Activated T-cell treated with anti-CD3 and anti-CD28 coated beads, Interleukin-2, amount 50 U/mL, for 24 hours (primary cell): ENCODE data around the gene ZRANB1.

ENCODE experiments used
- DNase-seq: peaks from one replicate; pipeline ENCODE4 v3.0.0-alpha.2; 2020
- H3K27ac Mint-ChIP-seq: 2 replicates; pipeline ENCODE4 v1.8.0; 2020; ENCODE audit warnings: mild to moderate bottlenecking, mixed read lengths
- H3K27me3 Mint-ChIP-seq: 2 replicates; pipeline ENCODE4 v1.8.0; 2020; ENCODE audit warnings: mixed read lengths
- H3K36me3 Mint-ChIP-seq: 2 replicates; pipeline ENCODE4 v1.8.0; 2020; ENCODE audit warnings: low read depth, mixed read lengths
- H3K4me1 Mint-ChIP-seq: 2 replicates; pipeline ENCODE4 v1.8.0; 2020; ENCODE audit warnings: low read depth, mixed read lengths
- H3K4me3 Mint-ChIP-seq: 2 replicates; pipeline ENCODE4 v1.8.0; 2020; ENCODE audit warnings: mild to moderate bottlenecking, moderate library complexity, mixed read lengths
- H3K9me3 Mint-ChIP-seq: 2 replicates; pipeline ENCODE4 v1.8.0; 2020; ENCODE audit warnings: mixed read lengths

The ZRANB1 gene

DNA sequence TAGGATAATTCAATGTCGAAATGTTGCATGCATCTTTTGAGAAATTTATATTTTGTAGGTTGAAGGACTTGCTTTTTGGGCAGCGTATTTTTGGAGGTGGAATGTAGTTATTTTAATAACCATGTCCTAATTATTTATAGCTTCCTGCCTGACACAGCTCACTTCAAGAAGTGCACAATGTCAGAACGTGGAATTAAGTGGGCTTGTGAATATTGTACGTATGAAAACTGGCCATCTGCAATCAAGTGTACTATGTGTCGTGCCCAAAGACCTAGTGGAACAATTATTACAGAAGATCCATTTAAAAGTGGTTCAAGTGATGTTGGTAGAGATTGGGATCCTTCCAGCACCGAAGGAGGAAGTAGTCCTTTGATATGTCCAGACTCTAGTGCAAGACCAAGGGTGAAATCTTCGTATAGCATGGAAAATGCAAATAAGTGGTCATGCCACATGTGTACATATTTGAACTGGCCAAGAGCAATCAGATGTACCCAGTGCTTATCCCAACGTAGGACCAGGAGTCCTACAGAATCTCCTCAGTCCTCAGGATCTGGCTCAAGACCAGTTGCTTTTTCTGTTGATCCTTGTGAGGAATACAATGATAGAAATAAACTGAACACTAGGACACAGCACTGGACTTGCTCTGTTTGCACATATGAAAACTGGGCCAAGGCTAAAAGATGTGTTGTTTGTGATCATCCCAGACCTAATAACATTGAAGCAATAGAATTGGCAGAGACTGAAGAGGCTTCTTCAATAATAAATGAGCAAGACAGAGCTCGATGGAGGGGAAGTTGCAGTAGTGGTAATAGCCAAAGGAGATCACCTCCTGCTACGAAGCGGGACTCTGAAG, 620 bp downstream of the ZRANB1 start:
- Mint-ChIP-seq H3K4me1 (peaks cover 60% of the 10 kb centered on the region), H3K4me3 (no peak overlapping the region), H3K9me3 (no peaks in the 10 kb centered on the region), H3K27ac (peak overlapping the region; percentile 16), H3K27me3 (no peaks in the 10 kb centered on the region), H3K36me3 (peaks cover 49% of the 10 kb centered on the region)
- DNase-seq, result no peak

DNA sequence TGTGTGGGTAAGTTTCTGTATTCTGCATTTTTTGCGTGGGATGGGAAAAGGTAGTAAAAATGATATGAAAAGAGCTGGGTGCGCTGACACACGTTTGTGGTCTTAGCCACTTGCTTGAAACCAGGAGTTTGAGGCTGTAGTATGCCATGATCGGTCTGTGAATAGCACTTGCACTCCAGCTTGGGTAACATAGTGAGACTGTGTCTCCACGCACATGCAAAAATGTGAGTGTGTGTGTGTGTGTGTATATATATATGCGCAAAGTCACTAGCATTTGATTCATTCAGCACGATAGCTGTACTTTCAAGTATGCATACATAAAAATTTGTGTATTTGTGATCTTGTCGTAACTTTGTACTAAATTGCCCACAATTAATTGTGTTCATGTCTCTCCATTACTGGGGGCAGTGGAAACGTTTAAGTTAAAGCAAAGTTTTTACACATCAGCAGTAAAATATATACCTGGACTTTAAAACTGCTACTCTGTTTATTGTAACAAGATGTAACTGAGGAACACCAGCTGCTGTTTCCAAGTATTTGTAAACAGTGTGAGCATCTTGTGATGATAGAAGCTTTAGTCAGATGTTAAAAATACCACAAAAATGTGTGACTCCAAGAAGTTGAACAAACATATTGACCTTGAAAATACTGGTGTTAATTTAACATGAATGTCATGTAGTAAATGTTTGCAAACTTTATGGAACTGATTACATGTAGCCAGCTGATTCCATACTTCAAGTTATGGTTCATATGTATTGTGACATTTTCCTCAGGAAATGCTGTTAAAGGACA, 1.6 kb downstream of the ZRANB1 start:
- no peaks in the 10 kb centered on the region for H3K9me3 Mint-ChIP-seq

DNA sequence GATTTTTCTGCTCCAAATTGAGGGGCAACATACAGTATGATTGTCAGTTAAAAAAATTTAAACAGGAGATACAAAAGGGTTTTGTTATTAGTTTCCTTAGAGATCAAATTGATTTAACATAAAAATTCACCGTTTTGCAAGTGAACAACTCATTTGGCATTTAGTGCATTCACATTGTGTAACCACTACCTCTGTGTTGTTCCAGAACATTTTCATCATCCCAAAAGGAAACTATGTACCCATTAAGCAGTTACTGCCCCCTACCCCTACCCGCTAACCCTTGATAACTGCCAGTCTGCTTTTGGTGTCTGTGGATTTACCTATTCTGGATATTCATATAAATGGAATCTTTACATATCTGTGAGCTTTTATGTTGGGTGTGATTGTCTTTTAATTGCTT, 3.1 kb downstream of the ZRANB1 start:
- Mint-ChIP-seq H3K9me3 (no peaks in the 10 kb centered on the region), H3K4me1 (peaks cover 61% of the 10 kb centered on the region), H3K4me3 (no peak overlapping the region), H3K27me3 (no peaks in the 10 kb centered on the region), H3K27ac (no peak overlapping the region), H3K36me3 (peaks cover 68% of the 10 kb centered on the region)
- DNase-seq, result no peak

More for the DNA sequence above, 1.6 kb downstream of the ZRANB1 start:
- no peak for DNase-seq
- Mint-ChIP-seq H3K27ac (peak overlapping the region; percentile 16), H3K27me3 (no peaks in the 10 kb centered on the region), H3K4me1 (peaks cover 60% of the 10 kb centered on the region), H3K36me3 (peaks cover 57% of the 10 kb centered on the region), H3K4me3 (no peak overlapping the region)

DNA sequence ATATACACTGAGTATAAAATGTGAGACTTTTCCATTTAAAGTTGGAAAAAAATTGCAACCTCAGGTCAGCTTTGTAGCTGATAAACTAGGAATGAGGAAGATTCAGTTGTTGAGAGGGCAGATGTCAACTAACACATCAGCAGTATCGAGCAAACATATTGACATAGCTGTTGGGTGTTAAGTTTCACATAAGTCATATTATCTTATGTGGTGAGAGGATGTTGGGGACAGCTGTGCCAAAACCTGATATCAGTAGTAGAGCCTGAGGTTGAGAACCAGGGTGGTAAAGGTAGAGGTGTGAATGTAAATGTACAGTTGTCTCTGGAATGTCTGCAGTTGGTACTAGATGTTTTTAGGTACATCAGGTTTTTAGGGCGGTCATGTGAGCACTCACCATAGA, 5.0 kb downstream of the ZRANB1 start:
- Mint-ChIP-seq H3K27me3 (no peaks in the 10 kb centered on the region), H3K4me1 (peaks cover 52% of the 10 kb centered on the region), H3K4me3 (no peak overlapping the region), H3K9me3 (no peaks in the 10 kb centered on the region), H3K36me3 (peaks cover 72% of the 10 kb centered on the region), H3K27ac (no peak overlapping the region)
- DNase-seq, result no peak

DNA sequence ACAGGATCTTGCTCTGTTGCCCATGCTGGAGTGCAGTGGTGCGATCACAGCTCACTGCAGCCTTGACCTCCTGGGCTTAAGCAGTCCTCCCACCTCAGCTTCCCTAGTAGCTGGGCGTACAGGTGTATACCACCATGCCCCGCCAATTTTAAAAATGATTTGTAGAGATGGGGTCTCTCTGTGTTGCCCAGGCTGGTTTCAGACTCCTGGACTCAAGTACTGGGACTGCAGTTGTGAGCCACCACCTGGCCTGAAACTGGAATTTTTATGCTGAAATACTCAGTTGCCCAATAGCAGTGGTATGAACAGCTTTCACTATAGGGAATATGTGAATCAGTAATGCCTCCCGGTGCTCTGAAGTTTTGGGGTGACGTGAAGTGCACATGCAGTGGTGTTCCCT, 7.6 kb downstream of the ZRANB1 start:
- H3K4me1 Mint-ChIP-seq, result peaks cover 39% of the 10 kb centered on the region
- H3K27ac Mint-ChIP-seq, result no peak overlapping the region
- H3K9me3 Mint-ChIP-seq, result no peaks in the 10 kb centered on the region
- H3K4me3 Mint-ChIP-seq, result no peak overlapping the region
- DNase-seq, result no peak
- H3K27me3 Mint-ChIP-seq, result no peaks in the 10 kb centered on the region
- peaks cover 62% of the 10 kb centered on the region for H3K36me3 Mint-ChIP-seq

DNA sequence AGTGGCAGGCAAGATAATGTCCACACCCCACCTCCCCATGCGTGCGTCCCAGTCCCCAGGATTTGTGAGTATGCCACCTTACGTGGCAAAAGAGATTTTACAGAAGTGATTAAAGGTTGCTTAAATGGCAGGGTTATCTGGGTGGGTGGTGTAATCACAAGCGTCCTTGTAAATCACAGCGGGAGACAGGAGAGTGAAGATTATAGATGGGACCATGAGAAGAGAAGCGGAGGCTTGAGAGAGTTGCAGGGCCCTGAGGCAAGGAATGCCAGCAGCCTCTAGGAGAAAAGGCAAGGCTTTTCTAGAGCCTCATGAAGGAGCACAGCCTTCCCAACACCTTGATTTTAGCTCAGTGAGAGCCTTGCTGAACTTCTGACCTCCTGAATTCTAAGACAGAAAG, 10.2 kb downstream of the ZRANB1 start:
- Mint-ChIP-seq H3K4me3 (no peak overlapping the region), H3K4me1 (peaks cover 35% of the 10 kb centered on the region), H3K27ac (no peak overlapping the region), H3K9me3 (no peaks in the 10 kb centered on the region), H3K27me3 (no peaks in the 10 kb centered on the region), H3K36me3 (peaks cover 49% of the 10 kb centered on the region)
- DNase-seq, result no peak

DNA sequence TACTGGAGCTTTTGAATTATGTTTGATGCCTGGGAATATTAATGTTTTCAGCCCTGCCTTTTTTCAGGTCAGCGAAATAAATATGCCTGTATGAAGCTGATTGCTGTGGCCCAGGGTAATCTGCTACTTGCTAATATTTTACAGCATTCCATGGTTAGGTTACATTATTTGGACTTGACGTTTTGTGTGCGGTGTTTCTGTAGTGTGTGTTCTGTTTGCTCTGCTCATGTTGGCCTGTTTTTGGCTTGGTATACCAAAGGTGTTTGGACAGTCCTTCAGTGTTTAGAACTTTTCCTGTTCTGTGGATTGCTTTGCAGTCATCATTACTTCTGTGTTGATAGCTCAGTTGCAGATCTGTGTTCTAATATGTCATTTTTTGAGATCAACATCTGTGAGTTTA, 11.5 kb downstream of the ZRANB1 start:
- Mint-ChIP-seq H3K4me3 (no peak overlapping the region), H3K36me3 (peaks cover 45% of the 10 kb centered on the region), H3K27ac (no peak overlapping the region), H3K4me1 (peaks cover 34% of the 10 kb centered on the region), H3K27me3 (no peaks in the 10 kb centered on the region), H3K9me3 (no peaks in the 10 kb centered on the region)
- no peak for DNase-seq

DNA sequence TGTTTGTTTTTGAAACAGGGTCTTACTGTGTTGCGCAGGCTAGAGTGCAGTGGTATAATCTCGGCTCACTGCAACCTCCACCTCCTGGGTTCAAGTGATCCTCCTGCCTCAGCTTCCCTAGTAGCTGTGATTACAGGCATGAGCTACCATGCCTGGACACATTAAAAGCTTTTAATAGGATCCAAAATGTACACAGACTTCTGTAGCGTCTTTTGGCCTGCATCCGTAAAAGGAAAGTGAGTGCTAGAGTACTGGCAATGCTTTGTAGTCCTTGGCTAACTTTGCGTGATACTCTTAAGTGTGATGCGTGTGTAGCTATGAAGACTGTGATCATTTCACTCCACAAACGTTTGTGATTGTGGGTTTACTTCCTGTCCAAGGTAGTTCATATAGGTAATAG, 13.3 kb downstream of the ZRANB1 start:
- Mint-ChIP-seq H3K27ac (peak overlapping the region; percentile 26), H3K27me3 (no peaks in the 10 kb centered on the region), H3K36me3 (peaks cover 42% of the 10 kb centered on the region), H3K4me1 (peaks cover 47% of the 10 kb centered on the region), H3K4me3 (no peak overlapping the region), H3K9me3 (no peaks in the 10 kb centered on the region)
- DNase-seq, result no peak

DNA sequence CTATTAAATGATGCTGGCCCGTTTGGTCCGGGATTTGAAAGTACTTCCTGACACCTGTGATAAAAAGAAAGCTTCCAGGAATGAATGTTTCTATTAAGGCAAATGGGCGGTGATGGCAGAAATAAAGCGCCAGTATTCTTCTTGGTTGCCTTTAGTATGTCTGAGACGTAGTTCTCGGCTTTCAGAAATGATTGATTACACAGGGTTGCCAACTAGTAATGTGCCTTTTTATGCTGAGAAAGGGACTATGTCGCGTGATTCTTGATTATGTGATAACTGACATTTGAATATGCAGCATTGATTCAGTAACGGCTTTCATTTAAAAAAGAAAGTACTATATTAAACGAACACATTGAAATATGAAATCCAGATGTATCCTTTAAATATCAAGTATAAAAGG, 13.9 kb downstream of the ZRANB1 start:
- Mint-ChIP-seq H3K27me3 (no peaks in the 10 kb centered on the region), H3K27ac (peak overlapping the region; percentile 26), H3K36me3 (peaks cover 40% of the 10 kb centered on the region), H3K4me3 (no peak overlapping the region), H3K4me1 (peaks cover 50% of the 10 kb centered on the region), H3K9me3 (no peaks in the 10 kb centered on the region)
- no peak for DNase-seq

DNA sequence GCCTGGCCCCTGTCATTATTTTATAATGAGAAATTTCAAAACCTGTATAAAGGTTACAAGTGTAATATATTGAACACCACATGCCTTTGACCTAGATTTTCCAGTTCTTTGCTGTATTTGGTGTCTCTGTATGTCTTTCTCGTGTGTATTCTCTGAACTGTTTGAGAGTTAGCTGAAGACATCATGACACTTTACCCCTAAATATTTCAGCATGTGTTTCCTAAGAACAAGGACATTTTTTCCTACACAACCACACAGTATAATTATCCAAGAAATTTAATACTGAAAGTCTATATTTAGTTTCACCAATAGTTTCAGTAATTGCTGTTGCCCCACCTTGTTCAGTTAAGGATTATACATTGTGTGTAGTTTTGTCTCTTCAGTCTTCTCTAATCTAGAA, 14.8 kb downstream of the ZRANB1 start:
- Mint-ChIP-seq H3K27me3 (no peaks in the 10 kb centered on the region), H3K4me3 (no peak overlapping the region), H3K9me3 (no peaks in the 10 kb centered on the region), H3K27ac (no peak overlapping the region), H3K4me1 (peaks cover 59% of the 10 kb centered on the region), H3K36me3 (peaks cover 41% of the 10 kb centered on the region)
- no peak for DNase-seq

DNA sequence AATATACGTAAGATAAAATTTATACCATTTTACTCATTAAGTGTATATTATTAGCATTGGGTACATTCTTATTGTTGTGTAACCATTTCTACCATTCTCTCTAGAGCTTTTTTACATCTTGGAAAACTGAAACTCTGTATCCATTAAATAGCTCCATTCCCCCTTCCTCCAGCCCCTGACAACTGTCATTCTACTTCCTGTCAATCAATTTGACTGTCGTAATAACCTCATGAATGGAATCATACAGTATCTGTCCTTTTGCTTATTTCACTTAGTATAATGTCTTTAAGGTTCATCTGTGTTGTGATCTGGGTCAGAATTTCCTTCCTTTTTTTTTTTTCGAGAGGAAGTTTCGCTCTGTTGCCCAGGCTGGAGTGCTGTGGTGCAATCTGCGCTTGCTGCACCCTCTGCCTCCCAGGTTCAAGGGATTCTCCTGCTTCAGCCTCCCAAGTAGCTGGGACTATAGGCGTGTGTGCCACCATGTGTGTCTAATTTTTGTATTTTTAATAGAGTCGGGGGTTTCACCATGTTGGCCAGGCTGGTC, 15.6 kb downstream of the ZRANB1 start:
- H3K27ac Mint-ChIP-seq, result no peak overlapping the region

DNA sequence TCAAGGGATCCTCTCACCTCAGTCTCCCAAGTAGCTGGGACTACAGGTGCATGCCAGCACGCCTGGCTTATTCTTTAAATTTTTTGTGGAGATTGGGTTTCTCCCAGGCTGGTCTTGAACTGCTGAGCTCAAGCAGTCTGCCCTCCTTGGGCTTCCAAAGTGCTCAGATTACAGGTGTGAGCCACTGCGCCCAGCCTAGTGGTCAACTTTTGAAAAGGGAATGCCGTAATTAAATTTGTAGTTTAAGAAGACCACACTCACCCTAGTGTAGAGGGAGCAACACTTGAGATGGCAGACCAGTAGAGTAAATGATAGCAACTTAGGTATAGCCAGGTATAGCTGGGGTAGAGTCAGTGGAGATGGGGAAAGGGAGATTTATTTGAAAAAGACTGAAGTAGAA, 17.6 kb downstream of the ZRANB1 start:
- no peaks in the 10 kb centered on the region for H3K27me3 Mint-ChIP-seq
- H3K27ac Mint-ChIP-seq, result no peak overlapping the region
- H3K36me3 Mint-ChIP-seq, result peaks cover 44% of the 10 kb centered on the region
- DNase-seq, result no peak
- H3K4me1 Mint-ChIP-seq, result peaks cover 61% of the 10 kb centered on the region
- no peaks in the 10 kb centered on the region for H3K9me3 Mint-ChIP-seq
- no peak overlapping the region for H3K4me3 Mint-ChIP-seq

More for the DNA sequence above, 15.6 kb downstream of the ZRANB1 start:
- H3K9me3 Mint-ChIP-seq, result no peaks in the 10 kb centered on the region
- no peaks in the 10 kb centered on the region for H3K27me3 Mint-ChIP-seq
- H3K36me3 Mint-ChIP-seq, result peaks cover 41% of the 10 kb centered on the region
- no peak for DNase-seq
- H3K4me1 Mint-ChIP-seq, result peaks cover 63% of the 10 kb centered on the region
- no peak overlapping the region for H3K4me3 Mint-ChIP-seq

DNA sequence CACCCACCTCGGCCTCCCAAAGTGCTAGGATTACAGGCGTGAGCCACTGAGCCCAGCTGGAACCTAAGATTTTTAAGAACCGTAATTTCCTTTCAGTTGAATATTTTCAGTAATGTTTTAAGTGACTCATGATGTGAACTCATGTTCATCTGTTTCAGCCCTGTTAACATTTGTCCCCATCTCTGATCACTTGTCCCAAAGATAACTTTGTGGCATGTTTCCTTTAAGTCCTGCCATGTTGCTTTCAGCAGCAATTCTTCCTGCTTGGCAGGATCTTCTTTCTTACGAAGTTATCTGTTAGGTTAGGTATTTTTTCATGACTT, 19.3 kb downstream of the ZRANB1 start:
- Mint-ChIP-seq H3K9me3 (no peaks in the 10 kb centered on the region), H3K36me3 (peaks cover 48% of the 10 kb centered on the region), H3K27ac (peak overlapping the region; percentile 39), H3K27me3 (no peaks in the 10 kb centered on the region), H3K4me3 (no peak overlapping the region), H3K4me1 (peaks cover 53% of the 10 kb centered on the region)
- DNase-seq, result no peak

DNA sequence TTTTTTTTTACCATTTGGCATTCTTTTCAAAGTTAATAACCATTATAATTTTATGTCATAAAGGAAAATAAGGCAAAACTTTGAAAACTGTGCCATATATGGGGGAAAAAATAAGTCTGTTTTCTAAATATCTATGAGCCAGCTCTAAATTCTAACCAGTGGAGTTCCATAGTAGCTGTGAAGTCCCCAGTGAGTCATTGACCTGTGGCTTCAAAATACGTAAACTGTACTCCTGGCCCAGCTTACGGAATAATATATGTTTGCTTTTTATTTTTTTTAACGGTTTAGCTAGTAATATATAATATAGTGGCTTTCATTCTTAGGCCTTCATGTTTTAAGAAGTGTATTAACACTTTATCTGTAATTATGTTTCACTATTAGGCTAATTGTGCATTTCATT, 20.5 kb downstream of the ZRANB1 start:
- Mint-ChIP-seq H3K9me3 (no peaks in the 10 kb centered on the region), H3K27me3 (no peaks in the 10 kb centered on the region), H3K4me1 (peaks cover 52% of the 10 kb centered on the region), H3K27ac (no peak overlapping the region), H3K4me3 (no peak overlapping the region), H3K36me3 (peaks cover 58% of the 10 kb centered on the region)
- DNase-seq, result no peak
